Activated T-helper 1 cell treated with anti-CD3 and anti-CD28 coated beads, Interleukin-12 subunit alpha, Interleukin-12 subunit beta, Interleukin-2, Interleukin-4 antibody, amounts not matched to agents 30 ng/mL and 10 ng/mL and 1 ng/mL, durations not matched to agents 14 hours and 24 hours and 36 hours (primary cell): Measurements from ENCODE around the gene HOXC4. TPM values are rescaled to one million over a fixed set of nuclear protein-coding genes. Genes with fewer than 3 reads are reported as not detected.

Source experiments
- DNase-seq: peaks from one replicate; pipeline ENCODE4 v3.0.0; 2021; ENCODE audit warnings: low spot score
- H3K27ac Mint-ChIP-seq: one replicate; pipeline ENCODE4 v1.8.0; 2021; ENCODE audit warnings: mild to moderate bottlenecking, mixed read lengths
- H3K27me3 Mint-ChIP-seq: one replicate; pipeline ENCODE4 v1.8.0; 2022; ENCODE audit warnings: mild to moderate bottlenecking, moderate library complexity, mixed read lengths; ENCODE audit not compliant: insufficient read depth
- H3K36me3 Mint-ChIP-seq: one replicate; pipeline ENCODE4 v1.8.0; 2021; ENCODE audit warnings: low read depth, mixed read lengths
- H3K4me1 Mint-ChIP-seq: one replicate; pipeline ENCODE4 v1.8.0; 2021; ENCODE audit warnings: low read depth, mixed read lengths
- H3K4me3 Mint-ChIP-seq: one replicate; pipeline ENCODE4 v1.8.0; 2021; ENCODE audit warnings: mild to moderate bottlenecking, moderate library complexity, mixed read lengths
- H3K9me3 Mint-ChIP-seq: one replicate; pipeline ENCODE4 v1.8.0; 2021; ENCODE audit warnings: mixed read lengths
- intact Hi-C: fragments of 100-400 bp; cut with micrococcal nuclease; formaldehyde crosslinking; loops from one replicate; pipeline ENCODE4 v1.15.1; 2024
- total RNA-seq: library from RNA; stranded (reverse); gene quantifications from 2 replicates; pipeline ENCODE4 v1.2.3, GENCODE V29; 2022

Gene HOXC4
- total RNA-seq, 1 donor from 2014 or later, result not detected

- no peaks in the 10 kb centered on the region for H3K9me3 Mint-ChIP-seq
- peaks cover 29% of the 10 kb centered on the region for H3K4me1 Mint-ChIP-seq
- intact Hi-C loops, result no loop called here
- H3K27ac Mint-ChIP-seq, result no peak overlapping the region
- H3K36me3 Mint-ChIP-seq, result peaks cover 3% of the 10 kb centered on the region
- DNase-seq, result no peak
- peaks cover 89% of the 10 kb centered on the region for H3K27me3 Mint-ChIP-seq
- no peak overlapping the region for H3K4me3 Mint-ChIP-seq
These were observed 42.5 kb upstream of the HOXC4 start for GRCh38 chr12:54010972-54011664.

GRCh38 chr12:54011665-54012532 is 41.7 kb upstream of the HOXC4 start:
- H3K4me3 Mint-ChIP-seq, result no peak overlapping the region
- H3K36me3 Mint-ChIP-seq, result no peaks in the 10 kb centered on the region
- DNase-seq, result no peak
- intact Hi-C loops, result no loop called here
- H3K4me1 Mint-ChIP-seq, result peaks cover 22% of the 10 kb centered on the region
- peaks cover 83% of the 10 kb centered on the region for H3K27me3 Mint-ChIP-seq
- H3K27ac Mint-ChIP-seq, result no peak overlapping the region
- no peaks in the 10 kb centered on the region for H3K9me3 Mint-ChIP-seq

- Mint-ChIP-seq H3K36me3 (no peaks in the 10 kb centered on the region), H3K9me3 (no peaks in the 10 kb centered on the region), H3K4me1 (peaks cover 30% of the 10 kb centered on the region), H3K27ac (no peak overlapping the region), H3K4me3 (no peak overlapping the region), H3K27me3 (peaks cover 81% of the 10 kb centered on the region)
- intact Hi-C loops, result no loop called here
- no peak for DNase-seq
These were observed 40.8 kb upstream of the HOXC4 start for GRCh38 chr12:54012631-54013409.

- peaks cover 69% of the 10 kb centered on the region for H3K27me3 Mint-ChIP-seq
- no peaks in the 10 kb centered on the region for H3K36me3 Mint-ChIP-seq
- peaks cover 31% of the 10 kb centered on the region for H3K4me1 Mint-ChIP-seq
- DNase-seq, result no peak
- H3K9me3 Mint-ChIP-seq, result no peaks in the 10 kb centered on the region
- H3K27ac Mint-ChIP-seq, result no peak overlapping the region
- H3K4me3 Mint-ChIP-seq, result no peak overlapping the region
- intact Hi-C loops, result no loop called here
These were observed 39.1 kb upstream of the HOXC4 start for GRCh38 chr12:54014377-54015017.

- intact Hi-C loops, result no loop called here
- no peaks in the 10 kb centered on the region for H3K9me3 Mint-ChIP-seq
- no peaks in the 10 kb centered on the region for H3K36me3 Mint-ChIP-seq
- H3K4me3 Mint-ChIP-seq, result no peak overlapping the region
- H3K27ac Mint-ChIP-seq, result peak overlapping the region; percentile 58
- no peak for DNase-seq
- peaks cover 25% of the 10 kb centered on the region for H3K4me1 Mint-ChIP-seq
- peaks cover 70% of the 10 kb centered on the region for H3K27me3 Mint-ChIP-seq
These were observed 38.4 kb upstream of the HOXC4 start for GRCh38 chr12:54015018-54015931.

GRCh38 chr12:54016051-54016450 is 37.6 kb upstream of the HOXC4 start:
- Mint-ChIP-seq H3K4me1 (peaks cover 21% of the 10 kb centered on the region), H3K4me3 (no peak overlapping the region), H3K36me3 (no peaks in the 10 kb centered on the region), H3K27me3 (peaks cover 71% of the 10 kb centered on the region), H3K9me3 (no peaks in the 10 kb centered on the region), H3K27ac (no peak overlapping the region)
- no peak for DNase-seq
- intact Hi-C loops, result no loop called here

- H3K4me3 Mint-ChIP-seq, result no peak overlapping the region
These were observed 37.1 kb upstream of the HOXC4 start for GRCh38 chr12:54016478-54016964.

GRCh38 chr12:54017027-54017788 is 36.4 kb upstream of the HOXC4 start:
- H3K36me3 Mint-ChIP-seq, result no peaks in the 10 kb centered on the region
- peak overlapping the region; percentile 67 for H3K27ac Mint-ChIP-seq
- H3K4me3 Mint-ChIP-seq, result peak overlapping the region; percentile 82
- no peak for DNase-seq
- H3K9me3 Mint-ChIP-seq, result no peaks in the 10 kb centered on the region
- intact Hi-C loops, result loop anchor here (1.0 kb wide), 2 partner anchors 9 to 11 kb away; no protein-coding TSS in a partner anchor
- peaks cover 21% of the 10 kb centered on the region for H3K4me1 Mint-ChIP-seq
- H3K27me3 Mint-ChIP-seq, result peaks cover 71% of the 10 kb centered on the region

More at GRCh38 chr12:54016478-54016964, 37.1 kb upstream of the HOXC4 start:
- H3K9me3 Mint-ChIP-seq, result no peaks in the 10 kb centered on the region
- no peak for DNase-seq
- H3K36me3 Mint-ChIP-seq, result no peaks in the 10 kb centered on the region
- H3K4me1 Mint-ChIP-seq, result peaks cover 20% of the 10 kb centered on the region
- intact Hi-C loops, result no loop called here
- peaks cover 71% of the 10 kb centered on the region for H3K27me3 Mint-ChIP-seq
- no peak overlapping the region for H3K27ac Mint-ChIP-seq

- peak; percentile 62 for DNase-seq
- Mint-ChIP-seq H3K27ac (peak overlapping the region; percentile 67), H3K27me3 (peaks cover 71% of the 10 kb centered on the region), H3K36me3 (no peaks in the 10 kb centered on the region), H3K9me3 (no peaks in the 10 kb centered on the region), H3K4me1 (peaks cover 21% of the 10 kb centered on the region), H3K4me3 (peak overlapping the region; percentile 82)
- intact Hi-C loops, result loop anchor here (1.0 to 2.0 kb wide), 3 partner anchors 8 to 15 kb away; partner anchors contain the start of gene HOXC5
These were observed 35.7 kb upstream of the HOXC4 start for GRCh38 chr12:54017878-54018467.

- no peaks in the 10 kb centered on the region for H3K9me3 Mint-ChIP-seq
- no peak for DNase-seq
- H3K36me3 Mint-ChIP-seq, result no peaks in the 10 kb centered on the region
- intact Hi-C loops, result loop anchor here (2.0 kb wide), 1 partner anchor 14 kb away; the partner anchor contains the start of gene HOXC5
- peaks cover 21% of the 10 kb centered on the region for H3K4me1 Mint-ChIP-seq
- H3K27ac Mint-ChIP-seq, result no peak overlapping the region
- H3K27me3 Mint-ChIP-seq, result peaks cover 71% of the 10 kb centered on the region
- H3K4me3 Mint-ChIP-seq, result peak overlapping the region; percentile 82
These were observed 35.1 kb upstream of the HOXC4 start for GRCh38 chr12:54018468-54018984.
